HAP-1 (cell line): ENCODE results near the gene ENSA.
"Not testable (repeated sequence)": the region's sequence is repeated elsewhere in the genome, so short reads cannot be mapped to it uniquely, and the experiment has no call there.

Source experiments
- DNase-seq, 2 experiments: peaks; one replicate each; pipeline ENCODE4 v3.0.0-alpha.2; 2016 to 2020; ENCODE audit warnings: low spot score in 2 of 2
- H3K27me3 ChIP-seq: fragments of 250-450 bp; sonication (Bioruptor Pico); 2 replicates; pipeline ENCODE4 v1.5.1; 2020; ENCODE audit warnings: low read depth, mild to moderate bottlenecking, moderate library complexity
- H3K36me3 ChIP-seq: fragments of 250-450 bp; sonication (Bioruptor Pico); replicated peaks from 2 replicates; pipeline ENCODE4 v1.5.1; 2020; ENCODE audit warnings: mild to moderate bottlenecking
- H3K4me1 ChIP-seq: fragments of 250-450 bp; sonication (Bioruptor Pico); 2 replicates; pipeline ENCODE4 v1.5.1; 2020; ENCODE audit warnings: mild to moderate bottlenecking
- H3K4me3 ChIP-seq: fragments of 250-450 bp; sonication (Bioruptor Pico); 2 replicates; pipeline ENCODE4 v1.5.1; 2020; ENCODE audit warnings: mild to moderate bottlenecking, moderate library complexity
- H3K9me3 ChIP-seq: fragments of 250-450 bp; sonication (Bioruptor Pico); 2 replicates; pipeline ENCODE4 v1.5.1; 2020; ENCODE audit warnings: mild to moderate bottlenecking, moderate library complexity
- in situ Hi-C: fragments of 300-500 bp; cut with MboI; formaldehyde crosslinking; loops from 3 replicates; pipeline ENCODE4 v1.14.3; 2020; ENCODE audit warnings: low sequenced_read_pairs, inconsistent platforms, mixed read lengths

The ENSA gene

GRCh38 chr1:150634839-150635622 is 5.6 kb upstream of the ENSA start:
- H3K36me3 ChIP-seq, H3K9me3 ChIP-seq, H3K4me3 ChIP-seq, in situ Hi-C loops, H3K27me3 ChIP-seq: not testable (repeated sequence)
- DNase-seq, result peak; percentile 53 to 76
- peaks cover 17% of the 10 kb centered on the region for H3K4me1 ChIP-seq

- peak overlapping the region; percentile 99 for H3K4me3 ChIP-seq
- H3K27me3 ChIP-seq, result peaks cover 1% of the 10 kb centered on the region
- H3K4me1 ChIP-seq, result peaks cover 4% of the 10 kb centered on the region; the same call in 1 of the 2 replicates
- in situ Hi-C loops, result no loop called here
- no peaks in the 10 kb centered on the region for H3K9me3 ChIP-seq
- no peak for DNase-seq
- peaks cover 28% of the 10 kb centered on the region for H3K36me3 ChIP-seq
These were observed 672 bp downstream of the ENSA start for GRCh38 chr1:150628766-150629114.

DNA sequence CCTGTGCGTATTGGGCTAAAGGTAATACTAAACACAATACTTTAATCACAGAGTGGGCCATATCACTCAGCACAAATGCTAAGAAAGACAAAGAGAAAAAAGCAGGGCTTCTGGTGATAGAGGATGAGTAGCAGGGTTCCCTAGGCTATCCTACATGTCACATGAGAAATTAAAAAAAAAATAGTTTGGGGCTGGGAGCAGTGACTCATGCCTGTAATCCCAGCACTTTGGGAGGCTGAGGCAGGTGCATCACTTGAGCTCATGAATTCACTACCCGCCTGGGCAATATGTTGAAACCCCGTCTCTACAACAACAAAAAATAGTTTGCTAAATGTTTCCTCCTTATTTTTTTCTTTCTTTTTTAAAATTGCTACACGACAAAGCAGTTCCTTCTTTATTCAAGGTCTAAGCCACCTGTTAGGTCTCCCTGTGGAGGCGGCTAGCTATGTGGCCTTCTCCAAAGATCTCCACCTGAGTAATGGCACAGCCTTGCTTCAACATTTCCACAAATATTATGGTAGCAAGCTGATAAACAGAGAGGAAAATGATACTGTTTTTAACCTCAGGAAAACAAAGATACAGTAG is 1.5 kb downstream of the ENSA start:
- no peak for DNase-seq
- in situ Hi-C loops, result no loop called here
- Histone ChIP-seq H3K4me1 (peaks cover 4% of the 10 kb centered on the region; the same call in 1 of the 2 replicates), H3K9me3 (no peaks in the 10 kb centered on the region), H3K36me3 (peaks cover 36% of the 10 kb centered on the region), H3K27me3 (no peaks in the 10 kb centered on the region; the same call in 1 of the 2 replicates), H3K4me3 (peak overlapping the region; percentile 99)

DNA sequence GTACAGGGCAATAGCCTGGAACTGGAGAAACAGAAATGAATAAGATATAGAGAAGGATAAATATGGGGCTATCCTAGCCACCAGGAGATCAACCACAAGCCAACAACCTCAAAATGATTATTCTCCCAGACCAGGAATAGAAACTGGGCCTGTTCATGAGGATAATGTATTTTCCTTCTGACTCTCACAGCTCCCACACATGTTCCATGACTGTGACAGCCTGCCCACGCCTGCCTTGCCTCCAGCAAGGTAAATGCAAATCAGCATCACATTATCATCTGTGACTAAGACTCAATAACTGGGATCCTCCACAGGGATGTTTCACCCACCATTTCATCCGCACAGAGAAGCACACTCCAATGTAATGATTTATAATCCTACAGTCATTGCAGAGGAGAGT is 3.3 kb downstream of the ENSA start:
- no peak for DNase-seq
- Histone ChIP-seq H3K4me1 (peaks cover 4% of the 10 kb centered on the region; the same call in 1 of the 2 replicates), H3K27me3 (no peaks in the 10 kb centered on the region), H3K9me3 (no peaks in the 10 kb centered on the region), H3K4me3 (no peak overlapping the region), H3K36me3 (peaks cover 49% of the 10 kb centered on the region)
- in situ Hi-C loops, result no loop called here

DNA sequence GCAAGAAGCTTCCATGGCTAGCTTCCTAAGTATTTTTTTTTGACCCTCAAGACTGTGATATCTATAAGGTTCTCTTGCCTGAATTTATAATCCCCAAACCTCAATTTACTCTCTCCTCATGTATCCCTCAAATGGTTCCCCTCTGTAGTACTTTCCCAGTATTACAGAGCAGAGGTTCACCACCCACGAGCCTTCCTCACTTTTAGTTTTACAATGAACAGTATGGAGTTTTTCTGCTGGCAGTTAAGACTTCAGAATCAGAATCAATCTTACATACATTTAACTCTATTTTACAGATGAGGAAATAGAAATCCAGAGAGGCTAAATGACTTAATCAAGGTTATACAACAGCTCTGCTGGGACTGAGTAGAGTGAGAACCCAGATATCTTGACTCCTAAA is 4.9 kb downstream of the ENSA start:
- H3K4me1 ChIP-seq, in situ Hi-C loops, DNase-seq, H3K9me3 ChIP-seq, H3K4me3 ChIP-seq, H3K27me3 ChIP-seq: not testable (repeated sequence)
- H3K36me3 ChIP-seq, result peaks cover 64% of the 10 kb centered on the region

DNA sequence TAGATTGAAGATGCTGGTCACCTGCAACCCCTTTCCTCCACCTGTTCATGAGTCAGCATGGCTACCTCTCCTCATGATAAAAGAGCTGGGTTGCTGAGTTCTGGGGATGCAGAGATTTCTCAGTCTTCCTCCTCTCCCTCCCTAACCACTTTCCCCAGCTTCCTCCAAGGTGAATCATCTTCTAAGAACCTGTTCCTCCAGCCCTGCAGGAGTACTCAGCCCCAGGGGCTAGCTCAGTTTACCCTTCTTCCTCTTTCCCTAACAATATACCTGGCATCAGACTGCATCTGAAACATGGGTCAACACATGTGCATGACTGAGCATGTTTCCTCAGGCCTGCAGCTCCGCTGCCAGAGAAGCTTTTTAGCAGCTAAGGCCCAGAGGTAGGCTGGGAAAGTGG is 5.3 kb downstream of the ENSA start:
- DNase-seq, in situ Hi-C loops: not testable (repeated sequence)
- H3K36me3 ChIP-seq, result peaks cover 68% of the 10 kb centered on the region

DNA sequence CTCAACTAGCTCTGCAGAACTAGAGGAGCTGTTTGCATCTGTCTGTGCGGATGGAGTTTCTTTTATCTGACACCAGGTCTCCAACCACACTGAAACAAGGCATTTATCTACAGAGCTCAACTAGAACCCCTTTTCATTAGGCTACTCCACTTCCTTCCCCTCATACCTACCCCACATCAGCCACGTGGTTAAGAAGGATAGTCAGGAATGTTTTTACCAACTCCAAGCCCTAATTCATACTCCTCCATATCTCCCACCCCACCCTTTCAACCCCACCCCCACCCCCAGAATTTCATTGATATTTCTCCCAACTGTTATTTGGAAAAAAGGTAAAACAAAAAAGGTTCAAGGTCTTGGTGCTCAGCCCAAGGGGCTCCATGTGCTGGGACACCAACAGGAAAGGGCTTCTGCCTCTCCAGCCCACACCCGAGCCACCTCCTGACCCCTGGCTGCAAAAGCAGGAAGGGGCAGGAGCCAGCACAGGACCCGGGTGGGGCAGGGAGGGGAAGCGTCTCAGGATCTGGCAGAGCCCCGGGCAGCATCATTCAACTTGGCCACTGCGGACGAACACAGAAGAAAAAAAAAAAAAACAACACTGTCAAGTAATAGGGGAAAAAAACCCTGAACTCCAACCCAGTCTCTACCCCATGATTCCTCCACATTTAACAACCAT is 7.0 kb downstream of the ENSA start:
- H3K36me3 ChIP-seq, result peaks cover 77% of the 10 kb centered on the region
- DNase-seq, result no peak
- no peak overlapping the region for H3K4me3 ChIP-seq
- no peaks in the 10 kb centered on the region for H3K9me3 ChIP-seq
- in situ Hi-C loops, result no loop called here
- H3K27me3 ChIP-seq, result no peaks in the 10 kb centered on the region
- H3K4me1 ChIP-seq, result no peaks in the 10 kb centered on the region

More for the DNA sequence above, 5.3 kb downstream of the ENSA start:
- H3K27me3 ChIP-seq, H3K4me1 ChIP-seq, H3K9me3 ChIP-seq, H3K4me3 ChIP-seq: not testable (repeated sequence)

- peak in 1 of 2 experiments; percentile 58 for DNase-seq
- H3K9me3 ChIP-seq, result no peaks in the 10 kb centered on the region
- H3K36me3 ChIP-seq, result peaks cover 77% of the 10 kb centered on the region
These were observed 7.7 kb downstream of the ENSA start for GRCh38 chr1:150621497-150622302.

DNA sequence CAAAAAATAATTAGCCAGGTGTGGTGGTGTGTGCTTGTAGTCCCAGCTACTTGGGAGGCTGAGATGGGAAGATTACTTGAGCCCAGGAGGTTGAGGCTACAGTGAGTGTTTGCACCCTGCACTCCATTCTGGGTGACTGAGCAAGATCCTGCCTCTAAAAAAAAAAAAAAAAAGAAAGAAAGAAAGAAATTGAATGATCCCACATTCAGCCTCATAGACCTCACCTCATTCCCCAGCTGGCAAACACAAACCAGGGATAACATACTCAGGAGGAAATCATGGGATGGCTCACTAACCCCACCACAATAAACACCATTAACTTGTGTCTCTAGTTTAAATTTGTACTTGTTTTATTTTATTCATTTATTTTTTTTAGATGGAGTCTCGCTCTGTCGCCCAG is 8.5 kb downstream of the ENSA start:
- Histone ChIP-seq H3K4me1 (no peaks in the 10 kb centered on the region), H3K4me3 (no peak overlapping the region), H3K9me3 (no peaks in the 10 kb centered on the region), H3K36me3 (peaks cover 73% of the 10 kb centered on the region), H3K27me3 (no peaks in the 10 kb centered on the region)
- in situ Hi-C loops, result no loop called here
- no peak for DNase-seq

More at GRCh38 chr1:150621497-150622302, 7.7 kb downstream of the ENSA start:
- in situ Hi-C loops, result no loop called here
- no peaks in the 10 kb centered on the region for H3K4me1 ChIP-seq
- H3K4me3 ChIP-seq, result no peak overlapping the region
- no peaks in the 10 kb centered on the region for H3K27me3 ChIP-seq

- in situ Hi-C loops, result no loop called here
- no peak overlapping the region for H3K4me3 ChIP-seq
- DNase-seq, result no peak
- H3K4me1 ChIP-seq, result no peaks in the 10 kb centered on the region
- peaks cover 74% of the 10 kb centered on the region for H3K36me3 ChIP-seq
- H3K9me3 ChIP-seq, result no peaks in the 10 kb centered on the region
- H3K27me3 ChIP-seq, result no peaks in the 10 kb centered on the region
These were observed 9.6 kb downstream of the ENSA start for GRCh38 chr1:150619576-150620509.

GRCh38 chr1:150615346-150616201 is 13.8 kb downstream of the ENSA start:
- no peak for DNase-seq
- peaks cover 60% of the 10 kb centered on the region for H3K36me3 ChIP-seq
- in situ Hi-C loops, result no loop called here

More at GRCh38 chr1:150615346-150616201, 13.8 kb downstream of the ENSA start:
- Histone ChIP-seq H3K9me3 (no peaks in the 10 kb centered on the region), H3K4me1 (no peaks in the 10 kb centered on the region), H3K4me3 (no peak overlapping the region), H3K27me3 (no peaks in the 10 kb centered on the region)
